Measurements from ENCODE around the gene U2AF2.

DNA sequence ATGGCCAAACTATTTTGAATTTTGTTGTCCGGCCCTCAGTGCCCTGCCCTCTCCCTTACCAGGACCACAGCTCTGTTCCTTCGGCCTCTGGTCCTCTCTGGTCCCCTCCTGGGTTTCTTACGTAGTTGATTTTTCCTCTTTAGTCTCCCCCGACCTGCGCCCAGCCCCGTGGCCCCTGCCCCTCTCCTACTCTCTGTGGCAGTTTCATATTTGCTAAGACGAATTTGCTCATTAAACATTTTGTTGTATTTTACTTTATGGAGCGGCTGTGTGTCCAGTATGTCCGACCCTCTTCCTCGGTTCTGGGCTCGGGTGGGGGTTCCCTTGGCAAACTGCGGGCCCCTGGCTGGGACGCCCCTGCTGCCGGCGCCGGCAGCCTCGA lies 19.6 kb downstream of the U2AF2 start:
- TF ChIP-seq, protein P1, sequence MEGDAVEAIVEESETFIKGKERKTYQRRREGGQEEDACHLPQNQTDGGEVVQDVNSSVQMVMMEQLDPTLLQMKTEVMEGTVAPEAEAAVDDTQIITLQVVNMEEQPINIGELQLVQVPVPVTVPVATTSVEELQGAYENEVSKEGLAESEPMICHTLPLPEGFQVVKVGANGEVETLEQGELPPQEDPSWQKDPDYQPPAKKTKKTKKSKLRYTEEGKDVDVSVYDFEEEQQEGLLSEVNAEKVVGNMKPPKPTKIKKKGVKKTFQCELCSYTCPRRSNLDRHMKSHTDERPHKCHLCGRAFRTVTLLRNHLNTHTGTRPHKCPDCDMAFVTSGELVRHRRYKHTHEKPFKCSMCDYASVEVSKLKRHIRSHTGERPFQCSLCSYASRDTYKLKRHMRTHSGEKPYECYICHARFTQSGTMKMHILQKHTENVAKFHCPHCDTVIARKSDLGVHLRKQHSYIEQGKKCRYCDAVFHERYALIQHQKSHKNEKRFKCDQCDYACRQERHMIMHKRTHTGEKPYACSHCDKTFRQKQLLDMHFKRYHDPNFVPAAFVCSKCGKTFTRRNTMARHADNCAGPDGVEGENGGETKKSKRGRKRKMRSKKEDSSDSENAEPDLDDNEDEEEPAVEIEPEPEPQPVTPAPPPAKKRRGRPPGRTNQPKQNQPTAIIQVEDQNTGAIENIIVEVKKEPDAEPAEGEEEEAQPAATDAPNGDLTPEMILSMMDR (IDR thresholded peaks at IDR 0.05) = no peak
- no peak for TF ChIP-seq POLR2AphosphoS5 (IDR thresholded peaks at IDR 0.05; ENCODE audit: insufficient read depth in 1 of 2, low read depth in 1 of 2)

All from vagina (tissue), 2 donors.